Measurements from ENCODE around the gene G6PD. TPM values are rescaled to one million over a fixed set of nuclear protein-coding genes. Genes with fewer than 3 reads are reported as not detected.

The G6PD gene
- total and polyA plus RNA-seq, 2 of the 8 experiments (the other 6 are each of a cell fraction or from before 2014, with no cell fraction given), result 47.3 to 55.1 TPM

DNA sequence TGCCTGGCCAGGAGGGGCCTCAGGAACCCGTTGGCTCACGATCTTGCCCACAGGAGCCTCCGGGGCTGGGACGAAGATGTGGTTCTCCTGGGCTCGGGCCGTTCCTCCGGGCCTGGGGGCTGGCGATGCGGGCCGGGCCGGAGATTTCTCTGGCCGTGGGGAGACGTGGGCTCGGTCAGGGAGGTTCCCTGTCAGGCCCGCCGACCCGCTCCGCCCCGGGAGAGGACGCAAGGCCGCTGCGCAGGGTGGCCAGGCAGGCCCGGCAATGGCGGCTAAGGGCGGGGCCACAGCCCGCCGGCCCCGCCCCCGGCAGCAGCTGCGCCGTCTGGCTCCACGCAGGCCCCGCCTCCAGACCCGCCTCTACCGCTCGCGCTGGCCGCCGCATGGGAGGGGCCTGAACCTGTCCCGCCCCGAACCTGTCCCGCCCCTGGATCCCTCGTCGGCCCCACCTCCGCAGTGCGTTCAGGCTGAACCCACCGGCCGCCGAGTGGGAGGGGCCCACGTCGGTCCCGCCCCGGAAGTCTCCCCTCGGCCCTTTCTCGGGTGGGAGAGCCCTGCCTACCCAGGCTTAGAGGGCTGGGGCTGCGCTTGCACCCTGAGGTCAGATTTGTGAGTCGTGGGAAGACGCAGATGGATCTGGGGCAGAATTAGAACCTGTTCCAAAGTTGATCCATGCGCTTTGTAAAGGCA, 30.5 kb downstream of the G6PD start, which contains the start of gene FAM3A:
TSS of gene FAM3A (minus strand) at position 267 of the 690 bp plus-strand sequence. CDS start 460 bp downstream, outside the sequence.
- Histone ChIP-seq H2AFZ (ENCODE audit: low read length) (no peak within 1 kb of the TSS; the same call in 1 of the 2 replicates), H4K5ac (ENCODE audit: insufficient read length, low read depth, low read length) (peak within 1 kb of the TSS; percentile 60)
- CTCF ChIA-PET (ENCODE audit: partially characterized antibody), result interaction anchor here (1.1 kb wide), 1 partner anchor 13 kb away, joined by 3 read pairs; no protein-coding TSS in a partner anchor
- TF ChIP-seq BACH1 (IDR thresholded peaks at IDR 0.05; ENCODE audit: low read length) (peak; percentile 39; the same call in 1 of the 2 replicates), JUND (IDR thresholded peaks at IDR 0.05; ENCODE audit: low read length) (no peak), KDM4A (IDR thresholded peaks at IDR 0.05; ENCODE audit: low read depth, low read length, severe bottlenecking) (peak; percentile 66), TBP (IDR thresholded peaks at IDR 0.05; ENCODE audit: low read depth, low read length) (no peak), GABPA (IDR thresholded peaks at IDR 0.05; ENCODE audit: borderline replicate concordance, insufficient read depth, low read length) (no peak), PHF8 (conservative IDR thresholded peaks at IDR 0.05; ENCODE audit: low read depth, low read length) (peak; percentile 65), POLR2A (IDR thresholded peaks at IDR 0.05; ENCODE audit: control extremely low read depth in 1 of 2, low read depth in 2 of 2, low read length in 2 of 2) (peak in 1 of 2 experiments; percentile 53; a peak in 1 of 3 replicates), SP4 (IDR thresholded peaks at IDR 0.05; ENCODE audit: low read length) (peak; percentile 44; the same call in 1 of the 2 replicates), BRCA1 (IDR thresholded peaks at IDR 0.05; ENCODE audit: low read depth, low read length) (no peak), TAF1 (IDR thresholded peaks at IDR 0.05; ENCODE audit: low read depth, low read length) (0 out of 2 replicates have a peak, but pooled peaks have one; percentile 24)
- TF ChIP-seq, protein P1, sequence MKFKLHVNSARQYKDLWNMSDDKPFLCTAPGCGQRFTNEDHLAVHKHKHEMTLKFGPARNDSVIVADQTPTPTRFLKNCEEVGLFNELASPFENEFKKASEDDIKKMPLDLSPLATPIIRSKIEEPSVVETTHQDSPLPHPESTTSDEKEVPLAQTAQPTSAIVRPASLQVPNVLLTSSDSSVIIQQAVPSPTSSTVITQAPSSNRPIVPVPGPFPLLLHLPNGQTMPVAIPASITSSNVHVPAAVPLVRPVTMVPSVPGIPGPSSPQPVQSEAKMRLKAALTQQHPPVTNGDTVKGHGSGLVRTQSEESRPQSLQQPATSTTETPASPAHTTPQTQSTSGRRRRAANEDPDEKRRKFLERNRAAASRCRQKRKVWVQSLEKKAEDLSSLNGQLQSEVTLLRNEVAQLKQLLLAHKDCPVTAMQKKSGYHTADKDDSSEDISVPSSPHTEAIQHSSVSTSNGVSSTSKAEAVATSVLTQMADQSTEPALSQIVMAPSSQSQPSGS (IDR thresholded peaks at IDR 0.05; ENCODE audit: low read length), result no peak

More for the DNA sequence above, 30.5 kb downstream of the G6PD start, which contains the start of gene FAM3A:
- Histone ChIP-seq H3K23ac (ENCODE audit: insufficient read length) (no peak within 1 kb of the TSS), H3K79me2 (ENCODE audit: control insufficient read depth in 1 of 2, insufficient read depth in 2 of 2, low read length in 2 of 2) (no peaks in the 10 kb centered on the region), H4K91ac (replicated peaks; ENCODE audit: insufficient read length, low read length) (peak within 1 kb of the TSS; percentile 93), H3K79me1 (ENCODE audit: low read depth, low read length) (no peaks in the 10 kb centered on the region), H2BK12ac (ENCODE audit: low read depth, low read length) (0 out of 2 replicates have a peak within 1 kb of the TSS, but pooled peaks have one; percentile 84), H3K4me3 (ENCODE audit: extremely low read depth in 1 of 4, insufficient read depth in 2 of 4, low read depth in 3 of 4, low read length in 4 of 4) (peak within 1 kb of the TSS; percentile 41 to 81 (median 49)), H3K4me2 (ENCODE audit: insufficient read depth in 1 of 2, low read depth in 2 of 2, low read length in 2 of 2) (peak within 1 kb of the TSS; percentile 93 to 99), H4K8ac (ENCODE audit: extremely low read depth, insufficient read depth, low read length) (peak within 1 kb of the TSS; percentile 21), H3K27ac (ENCODE audit: low read depth, low read length) (peak within 1 kb of the TSS; percentile 87), H3K9ac (replicated peaks in 1 of 4; ENCODE audit: extremely low read depth in 1 of 4, low read depth in 3 of 4, low read length in 3 of 4) (peak within 1 kb of the TSS in 3 of 4 experiments; percentile 51 to 71 (median 70); a peak in 5 of 7 replicates), H3K14ac (ENCODE audit: insufficient read length) (no peak within 1 kb of the TSS), H2BK20ac (ENCODE audit: low read length) (no peak within 1 kb of the TSS), H2AK5ac (ENCODE audit: low read depth, low read length) (no peak within 1 kb of the TSS), H3K18ac (ENCODE audit: extremely low read depth, low read length) (peak within 1 kb of the TSS; percentile 71), H3K56ac (replicated peaks; ENCODE audit: insufficient read length, low read depth, low read length) (no peak within 1 kb of the TSS), H2BK5ac (ENCODE audit: low read depth, low read length) (peak within 1 kb of the TSS; percentile 49; the same call in 1 of the 2 replicates), H3K23me2 (ENCODE audit: low read depth, low read length) (peaks cover 9% of the 10 kb centered on the region), H2BK15ac (ENCODE audit: low read length) (no peak within 1 kb of the TSS), H3K4me1 (replicated peaks in 1 of 4; ENCODE audit: control insufficient read depth in 3 of 4, insufficient read depth in 4 of 4, low read length in 3 of 4) (peaks cover 1 to 10% (median 7%) of the 10 kb centered on the region in 4 experiments; a peak in 6 of 7 replicates), H3K27me3 (replicated peaks in 1 of 4; ENCODE audit: control insufficient read depth in 3 of 4, extremely low read depth in 1 of 4, insufficient read depth in 3 of 4, low read length in 3 of 4) (no peaks in the 10 kb centered on the region), H4K20me1 (replicated peaks in 1 of 2; ENCODE audit: control insufficient read depth in 1 of 2, insufficient read depth in 2 of 2, low read length in 2 of 2) (no peaks in the 10 kb centered on the region), H3K9me3 (ENCODE audit: insufficient read depth in 2 of 2, low read depth in 1 of 2, low read length in 1 of 2) (no peaks in the 10 kb centered on the region), H3K4ac (replicated peaks; ENCODE audit: insufficient read length, low read depth, low read length) (no peak within 1 kb of the TSS), H3K36me3 (ENCODE audit: control insufficient read depth in 2 of 4, insufficient read depth in 4 of 4, low read length in 3 of 4) (no peaks in the 10 kb centered on the region), H2BK120ac (replicated peaks; ENCODE audit: low read depth, low read length) (no peak within 1 kb of the TSS)
- POLR2A ChIA-PET (ENCODE audit: partially characterized antibody), result interaction anchor here (0.7 to 2.4 kb wide), 8 partner anchors 11 to 143 kb away, joined by 3 to 10 read pairs (median 4); partner anchors contain the start of genes RPL10 and UBL4A
- no peak for FAIRE-seq
- 0% methylated on average over 1 of the region's 59 CpGs; no CpG with 5 or more reads in 1 of the 2 experiments for WGBS, 2 experiments (ENCODE audit: extremely low coverage in 1 of 2, insufficient coverage in 1 of 2, insufficient read length in 1 of 2, insufficient replicate concordance in 2 of 2, low coverage in 1 of 2, low lambda C conversion rate in 2 of 2, missing lambda C conversion rate in 1 of 2)
- DNase-seq (ENCODE audit: low read depth in 1 of 2, low spot score in 2 of 2), result peak in 1 of 2 experiments; percentile 87

All from H1 (cell line).